IMR-90 (cell line): ENCODE results near the gene KDELR3. TPM values are rescaled to one million over a fixed set of nuclear protein-coding genes. Genes with fewer than 3 reads are reported as not detected.

ENCODE experiments used
- ATAC-seq: fragments of 200-7000 bp; cut with Tn5 transposase; 2 replicates; pipeline ENCODE4 v1.9.1; 2020; ENCODE audit warnings: low read depth, mild to moderate bottlenecking, moderate library complexity
- BruUV-seq: library from RNA; stranded (reverse); fragments of 400-500 nt; replicated peaks from 2 replicates; lab custom pipeline; 2021; lab: Mats Ljungman, UMichigan
- CTCF ChIA-PET: fragments of 300-600 bp; formaldehyde crosslinking; extraction: SDS; loops from one replicate; lab custom pipeline; 2021; ENCODE audit warnings: antibody characterized with exemption; lab: Yijun Ruan, JAX
- POLR2A ChIA-PET: fragments of 300-600 bp; sonication (Branson Sonifier 250); formaldehyde crosslinking; loops from one replicate; lab custom pipeline; 2022; ENCODE audit warnings: antibody characterized with exemption; ENCODE audit not compliant: unreplicated experiment; lab: Charles Lee
- DNase-seq: peaks from one replicate; pipeline ENCODE4 v3.0.0; 2013
- H2AFZ ChIP-seq: replicated peaks from 2 replicates; pipeline ENCODE3; 2013; ENCODE audit warnings: low read length, mild to moderate bottlenecking; ENCODE audit not compliant: poor library complexity
- H2AK5ac ChIP-seq: 2 replicates; pipeline ENCODE4 v1.6.1; 2013; ENCODE audit warnings: low read depth, low read length, inconsistent platforms
- H2AK9ac ChIP-seq: replicated peaks from 2 replicates; pipeline ENCODE3; 2013; ENCODE audit warnings: mild to moderate bottlenecking, low read depth, low read length, moderate library complexity; ENCODE audit not compliant: poor library complexity
- H2BK120ac ChIP-seq: 2 replicates; pipeline ENCODE4 v1.6.1; 2013; ENCODE audit warnings: low read depth, low read length, inconsistent platforms
- H2BK15ac ChIP-seq: 3 replicates; pipeline ENCODE4 v1.6.1; 2013; ENCODE audit warnings: low read depth, low read length, inconsistent platforms
- H2BK20ac ChIP-seq: 2 replicates; pipeline ENCODE4 v1.6.1; 2013; ENCODE audit warnings: low read depth, mild to moderate bottlenecking, inconsistent platforms, low read length, moderate library complexity
- H2BK5ac ChIP-seq: 2 replicates; pipeline ENCODE4 v1.6.1; 2013; ENCODE audit warnings: mild to moderate bottlenecking, low read depth, low read length, inconsistent platforms; ENCODE audit not compliant: poor library complexity, severe bottlenecking
- H3K14ac ChIP-seq: replicated peaks from 2 replicates; pipeline ENCODE4 v1.6.1; 2013; ENCODE audit warnings: low read depth, low read length, inconsistent platforms
- H3K18ac ChIP-seq: 2 replicates; pipeline ENCODE4 v1.6.1; 2013; ENCODE audit warnings: low read depth, low read length, control low read depth
- H3K23ac ChIP-seq: 2 replicates; pipeline ENCODE4 v1.6.1; 2013; ENCODE audit warnings: low read depth, low read length, inconsistent platforms
- H3K27ac ChIP-seq: 2 replicates; pipeline ENCODE4 v1.5.1; 2013; ENCODE audit warnings: mild to moderate bottlenecking, control low read depth, low read length; ENCODE audit not compliant: insufficient read depth
- H3K27me3 ChIP-seq: 2 replicates; pipeline ENCODE4 v1.6.1; 2013; ENCODE audit warnings: low read length; ENCODE audit not compliant: control insufficient read depth, insufficient read depth
- H3K36me3 ChIP-seq: 2 replicates; pipeline ENCODE4 v1.6.1; 2013; ENCODE audit warnings: low read length, mixed read lengths; ENCODE audit not compliant: control insufficient read depth, insufficient read depth
- H3K4ac ChIP-seq: 2 replicates; pipeline ENCODE4 v1.6.1; 2013; ENCODE audit warnings: low read depth, low read length, inconsistent platforms
- H3K4me1 ChIP-seq: 2 replicates; pipeline ENCODE4 v1.6.1; 2013; ENCODE audit warnings: low read length, mixed read lengths; ENCODE audit not compliant: control insufficient read depth, insufficient read depth
- H3K4me2 ChIP-seq: 2 replicates; pipeline ENCODE4 v1.6.1; 2013; ENCODE audit warnings: low read depth, mild to moderate bottlenecking, control low read depth, low read length, moderate library complexity
- H3K4me3 ChIP-seq: 2 replicates; pipeline ENCODE4 v1.5.1; 2013; ENCODE audit warnings: low read depth, mild to moderate bottlenecking, control low read depth, low read length, moderate library complexity; ENCODE audit not compliant: insufficient read depth
- H3K56ac ChIP-seq: 2 replicates; pipeline ENCODE4 v1.6.1; 2013; ENCODE audit warnings: low read length, inconsistent platforms; ENCODE audit not compliant: insufficient read depth; ENCODE audit errors: extremely low read depth
- H3K79me1 ChIP-seq, 2 experiments: 2 replicates each; pipeline ENCODE4 v1.6.1; 2013; ENCODE audit warnings: low read length in 2 of 2, inconsistent platforms in 1 of 2, low read depth in 1 of 2
- H3K9ac ChIP-seq: 2 replicates; pipeline ENCODE4 v1.6.1; 2013; ENCODE audit warnings: low read depth, low read length, control low read depth
- H3K9me1 ChIP-seq: 2 replicates; pipeline ENCODE4 v1.6.1; 2013; ENCODE audit warnings: low read length, inconsistent platforms; ENCODE audit not compliant: insufficient read depth
- H3K9me3 ChIP-seq: 2 replicates; pipeline ENCODE4 v1.6.1; 2013; ENCODE audit warnings: low read length; ENCODE audit not compliant: control insufficient read depth, insufficient read depth
- H4K20me1 ChIP-seq: 2 replicates; pipeline ENCODE4 v1.6.1; 2013; ENCODE audit warnings: low read length, inconsistent platforms; ENCODE audit not compliant: insufficient read depth
- H4K5ac ChIP-seq: 2 replicates; pipeline ENCODE4 v1.6.1; 2013; ENCODE audit warnings: mild to moderate bottlenecking, low read depth, low read length, control low read depth
- H4K8ac ChIP-seq, 2 experiments: 2 replicates each; pipeline ENCODE4 v1.6.1; 2013; ENCODE audit warnings: low read depth in 2 of 2, low read length in 2 of 2, control low read depth in 1 of 2, inconsistent platforms in 1 of 2
- H4K91ac ChIP-seq: 2 replicates; pipeline ENCODE4 v1.6.1; 2013; ENCODE audit warnings: low read depth, low read length, inconsistent platforms; ENCODE audit not compliant: insufficient read depth
- CEBPB ChIP-seq: IDR thresholded peaks from 2 replicates; pipeline ENCODE4 v1.6.1; 2012; ENCODE audit warnings: low read depth, low read length, improper control_type of control experiment
- CHD1 ChIP-seq: IDR thresholded peaks from 2 replicates; pipeline ENCODE4 v1.6.1; 2012; ENCODE audit warnings: low read depth, low read length, improper control_type of control experiment
- NFE2L2 ChIP-seq: fragments of 150-350 bp; IDR thresholded peaks from 2 replicates; pipeline ENCODE4 v1.6.1; 2016; ENCODE audit warnings: low read depth, mild to moderate bottlenecking, low read length
- RCOR1 ChIP-seq: IDR thresholded peaks from 2 replicates; pipeline ENCODE4 v1.6.1; 2012; ENCODE audit warnings: mild to moderate bottlenecking, low read length, improper control_type of control experiment; ENCODE audit not compliant: insufficient replicate concordance
- WGBS, 2 experiments: methylation state at CpG; one replicate each; pipeline versions ENCODE4 v1.1.5 to v1.1.7; 2013; ENCODE audit warnings: missing lambda C conversion rate in 2 of 2; ENCODE audit not compliant: insufficient read length in 1 of 2; ENCODE audit errors: extremely low coverage in 2 of 2; 5-methylcytosine and 5-hydroxymethylcytosine counted together
- dilution Hi-C: fragments of 300-500 bp; cut with HindIII; formaldehyde crosslinking; loops from one replicate; pipeline ENCODE4 v1.14.3; 2018; ENCODE audit warnings: low sequenced_read_pairs; ENCODE audit not compliant: unreplicated experiment
- in situ Hi-C: fragments of 300-500 bp; cut with MboI; formaldehyde crosslinking; loops from 3 replicates; pipeline ENCODE4 v1.14.3; 2019; ENCODE audit warnings: low sequenced_read_pairs, inconsistent platforms, mixed read lengths
- intact Hi-C: fragments of 100-400 bp; cut with micrococcal nuclease; formaldehyde crosslinking; loops from 2 replicates; pipeline ENCODE4 v1.10.0; 2022
- polyA plus RNA-seq, 3 experiments: library from polyadenylated mRNA; depleted of rRNA; stranded (reverse); fragments of >200 nt; gene quantifications; 2 replicates each; pipeline ENCODE4 v1.2.3, GENCODE V29; 2012; ENCODE audit warnings: low replicate concordance in 1 of 3
- total RNA-seq: library from RNA; depleted of rRNA; stranded (reverse); fragments of >200 nt; gene quantifications from 2 replicates; pipeline ENCODE4 v1.2.3, GENCODE V29; 2012
- TF ChIP-seq, protein P1 (sequence below): conservative IDR thresholded peaks from 2 replicates; pipeline ENCODE4 v1.5.1; 2012; ENCODE audit warnings: mild to moderate bottlenecking, low read depth, low read length, improper control_type of control experiment

KDELR3 gene
- total and polyA plus RNA-seq, 2 of the 4 experiments (the other 2 are of a cell fraction) = 129 to 224 TPM

DNA sequence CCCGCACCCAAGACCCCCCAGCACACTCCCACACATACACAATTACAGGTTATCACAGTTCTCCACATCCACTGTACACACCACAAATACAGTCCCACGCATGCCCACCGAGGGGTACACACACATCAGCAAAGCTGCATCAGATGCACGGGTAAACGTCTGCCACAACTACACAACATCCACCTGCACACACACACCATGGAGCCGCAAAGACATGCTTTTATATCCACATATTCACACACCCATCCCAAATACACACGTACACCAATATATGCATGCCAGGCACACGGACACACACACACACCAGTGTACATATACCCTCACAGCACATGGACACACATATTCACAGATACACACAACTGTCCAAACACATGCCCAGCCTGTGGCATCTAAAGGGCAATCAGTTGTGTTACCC is 7.5 kb upstream of the KDELR3 start:
- no peak overlapping the region for H3K4me2 ChIP-seq
- H2AK5ac ChIP-seq = no peak overlapping the region
- H3K14ac ChIP-seq = no peak overlapping the region
- no peak overlapping the region for H3K18ac ChIP-seq
- ATAC-seq = no peak
- H2BK15ac ChIP-seq = no peak overlapping the region
- H2BK120ac ChIP-seq = no peak overlapping the region
- no peak overlapping the region for H4K8ac ChIP-seq
- no peak overlapping the region for H4K5ac ChIP-seq
- no peak overlapping the region for H3K27ac ChIP-seq
- H3K79me1 ChIP-seq = no peaks in the 10 kb centered on the region
- no peaks in the 10 kb centered on the region for H3K9me3 ChIP-seq
- DNase-seq = no peak
- peaks cover 58% of the 10 kb centered on the region for H3K27me3 ChIP-seq
- no peak overlapping the region for H2BK20ac ChIP-seq
- H3K4me3 ChIP-seq = no peak overlapping the region
- 40% methylated on average over 4 of the region's 8 CpGs; no CpG with 5 or more reads in 1 of the 2 experiments for WGBS, 2 experiments
- no peak overlapping the region for H3K9ac ChIP-seq
- in situ Hi-C loops (no loop called here), intact Hi-C loops (no loop called here), dilution Hi-C loops (no loop called here)
- H4K91ac ChIP-seq = no peak overlapping the region
- BruUV-seq = no TSS peak
- H2AK9ac ChIP-seq = peak overlapping the region; percentile 11
- no peak overlapping the region for H3K56ac ChIP-seq
- no peak overlapping the region for H3K4ac ChIP-seq
- H3K23ac ChIP-seq = no peak overlapping the region
- no peaks in the 10 kb centered on the region for H3K36me3 ChIP-seq
- ChIA-PET POLR2A (no interaction called here), CTCF (no interaction called here)
- TF ChIP-seq CEBPB (no peak), NFE2L2 (no peak), RCOR1 (no peak), CHD1 (no peak)
- TF ChIP-seq, protein P1, sequence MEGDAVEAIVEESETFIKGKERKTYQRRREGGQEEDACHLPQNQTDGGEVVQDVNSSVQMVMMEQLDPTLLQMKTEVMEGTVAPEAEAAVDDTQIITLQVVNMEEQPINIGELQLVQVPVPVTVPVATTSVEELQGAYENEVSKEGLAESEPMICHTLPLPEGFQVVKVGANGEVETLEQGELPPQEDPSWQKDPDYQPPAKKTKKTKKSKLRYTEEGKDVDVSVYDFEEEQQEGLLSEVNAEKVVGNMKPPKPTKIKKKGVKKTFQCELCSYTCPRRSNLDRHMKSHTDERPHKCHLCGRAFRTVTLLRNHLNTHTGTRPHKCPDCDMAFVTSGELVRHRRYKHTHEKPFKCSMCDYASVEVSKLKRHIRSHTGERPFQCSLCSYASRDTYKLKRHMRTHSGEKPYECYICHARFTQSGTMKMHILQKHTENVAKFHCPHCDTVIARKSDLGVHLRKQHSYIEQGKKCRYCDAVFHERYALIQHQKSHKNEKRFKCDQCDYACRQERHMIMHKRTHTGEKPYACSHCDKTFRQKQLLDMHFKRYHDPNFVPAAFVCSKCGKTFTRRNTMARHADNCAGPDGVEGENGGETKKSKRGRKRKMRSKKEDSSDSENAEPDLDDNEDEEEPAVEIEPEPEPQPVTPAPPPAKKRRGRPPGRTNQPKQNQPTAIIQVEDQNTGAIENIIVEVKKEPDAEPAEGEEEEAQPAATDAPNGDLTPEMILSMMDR = no peak
- no peak overlapping the region for H2AFZ ChIP-seq
- H3K4me1 ChIP-seq = no peaks in the 10 kb centered on the region
- peaks cover 5% of the 10 kb centered on the region for H4K20me1 ChIP-seq
- H2BK5ac ChIP-seq = no peak overlapping the region
- no peaks in the 10 kb centered on the region for H3K9me1 ChIP-seq
